Middle frontal gyrus (tissue), 1 donor: ENCODE data around the gene CNTN3.

ENCODE experiments used
- DNase-seq: peaks from one replicate; pipeline ENCODE4 v3.0.0-alpha.2; 2015; ENCODE audit warnings: low spot score; ENCODE audit errors: extremely low spot score

The CNTN3 gene

DNA sequence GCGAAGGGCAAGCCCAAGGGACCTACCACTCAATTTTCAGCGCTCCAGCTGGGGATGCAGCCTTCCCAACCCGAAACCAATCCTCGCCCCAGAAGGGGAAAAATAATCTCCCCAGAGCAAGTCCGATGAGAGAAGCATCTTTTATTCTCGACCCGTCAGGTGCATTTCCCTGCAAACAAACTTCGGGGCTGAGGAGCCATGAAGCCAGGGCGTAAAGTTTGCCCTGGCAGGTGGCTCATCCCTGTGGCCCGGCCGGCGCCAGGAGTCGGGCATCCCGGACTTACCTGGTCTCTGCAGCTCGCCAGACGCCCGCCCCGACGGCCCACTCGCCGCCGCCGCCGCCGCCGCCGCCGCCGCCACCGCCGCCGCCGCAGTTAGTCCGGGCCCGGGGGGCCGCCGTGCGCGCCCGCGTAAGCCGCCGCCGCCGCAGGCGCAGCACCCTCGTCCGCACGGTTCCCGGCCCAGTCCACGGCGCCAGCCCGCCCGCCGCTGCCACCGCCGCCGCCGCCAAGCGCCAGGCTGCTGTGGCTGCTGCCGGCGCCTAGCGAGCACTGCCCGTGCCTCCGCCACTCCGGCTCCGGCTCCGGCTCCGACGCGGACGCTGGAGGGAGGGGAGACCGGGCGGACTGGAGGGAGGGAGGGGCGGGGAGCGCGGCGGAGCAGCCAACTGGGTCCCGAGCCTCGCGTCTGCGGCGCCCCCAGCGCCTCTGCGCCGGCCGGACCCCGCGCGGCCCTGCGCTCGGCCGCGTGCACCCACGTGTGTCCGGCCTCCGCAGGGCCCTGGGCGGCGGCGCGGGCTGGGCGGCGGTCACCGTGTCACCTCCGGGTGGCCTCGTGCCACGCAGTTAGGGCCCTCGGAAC is at the start of gene CNTN3:
TSS of gene CNTN3 (minus strand) at position 553 of the 861 bp plus-strand sequence. CDS start 93,547 bp downstream, outside the sequence.
- no peak for DNase-seq

DNA sequence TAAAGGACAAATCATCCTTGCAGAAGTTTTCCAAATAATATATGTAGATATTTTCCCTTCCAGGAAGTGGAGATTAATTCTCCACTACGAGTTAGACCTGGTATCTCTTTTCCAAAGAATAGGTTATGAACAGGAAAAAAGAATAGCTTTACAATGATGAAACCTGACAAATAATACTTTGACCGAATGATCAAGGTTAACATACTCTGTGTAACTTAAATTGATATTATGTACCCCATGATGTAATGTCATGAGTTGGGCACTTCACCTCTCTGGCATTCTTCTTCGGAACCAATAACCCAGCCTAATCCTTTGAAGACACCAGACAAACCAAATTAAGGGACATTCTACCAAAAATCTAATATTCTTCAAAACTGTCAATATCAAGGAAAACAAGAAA is 48.7 kb upstream of the CNTN3 start:
- no peak for DNase-seq

DNA sequence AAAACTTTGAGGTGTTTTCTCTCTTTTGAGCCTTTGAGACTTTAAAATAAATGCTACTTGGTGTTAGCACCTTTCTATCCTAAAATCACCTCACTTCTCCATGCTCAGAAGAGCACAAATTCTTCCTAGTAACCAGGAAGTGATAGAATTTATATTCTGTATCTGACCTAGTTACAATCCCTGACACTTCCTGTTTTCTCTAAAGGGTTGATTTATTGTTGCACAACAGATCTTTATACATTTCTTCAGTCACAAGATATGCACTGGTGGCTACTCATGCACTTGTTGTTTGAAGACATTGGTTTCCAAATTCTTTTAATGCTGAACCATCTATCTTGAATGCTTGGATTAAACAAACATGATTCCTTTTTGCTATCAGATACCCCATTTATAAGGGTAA is 47.2 kb upstream of the CNTN3 start:
- DNase-seq: no peak

DNA sequence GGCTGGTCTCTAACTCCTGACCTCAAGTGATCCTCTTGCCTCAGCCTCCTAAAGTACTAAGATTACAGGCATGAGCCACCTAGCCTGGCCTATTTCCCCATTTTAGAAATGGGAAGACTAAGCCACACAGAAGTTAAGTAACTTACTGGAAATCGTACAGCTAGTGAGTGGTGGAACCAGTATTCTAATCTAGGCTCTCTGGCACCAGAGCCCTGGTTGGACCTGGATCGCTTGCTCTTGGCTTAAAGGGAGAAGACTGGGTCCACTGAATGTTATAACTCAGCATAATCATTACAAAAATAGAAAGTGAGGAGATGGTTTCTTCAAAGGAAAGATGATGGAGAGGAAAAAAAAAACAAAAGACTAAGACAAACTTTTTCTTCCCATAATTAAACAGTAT is 37.4 kb upstream of the CNTN3 start:
- no peak for DNase-seq

DNA sequence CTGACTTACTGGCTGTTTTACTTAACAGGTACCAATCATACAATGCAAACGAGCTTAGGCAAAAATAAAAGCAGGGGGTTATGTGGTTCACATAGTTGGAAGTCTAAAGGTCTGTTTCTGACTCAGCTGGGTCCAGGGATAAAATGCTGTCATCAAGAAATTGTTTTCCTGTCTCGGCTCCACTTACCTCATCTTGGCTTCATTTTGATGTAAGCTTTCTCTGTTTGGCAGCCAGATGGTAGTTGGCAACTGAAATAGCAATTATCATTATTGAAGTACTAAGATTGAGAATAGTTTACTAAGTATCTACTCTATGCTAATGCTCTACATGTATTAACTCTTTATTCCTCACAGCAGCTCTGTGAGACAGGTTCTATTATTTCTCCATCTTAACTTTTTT is 36.8 kb upstream of the CNTN3 start:
- DNase-seq: no peak

GRCh38 chr3:74648107-74648506 is 33.6 kb upstream of the CNTN3 start:
- no peak for DNase-seq

DNA sequence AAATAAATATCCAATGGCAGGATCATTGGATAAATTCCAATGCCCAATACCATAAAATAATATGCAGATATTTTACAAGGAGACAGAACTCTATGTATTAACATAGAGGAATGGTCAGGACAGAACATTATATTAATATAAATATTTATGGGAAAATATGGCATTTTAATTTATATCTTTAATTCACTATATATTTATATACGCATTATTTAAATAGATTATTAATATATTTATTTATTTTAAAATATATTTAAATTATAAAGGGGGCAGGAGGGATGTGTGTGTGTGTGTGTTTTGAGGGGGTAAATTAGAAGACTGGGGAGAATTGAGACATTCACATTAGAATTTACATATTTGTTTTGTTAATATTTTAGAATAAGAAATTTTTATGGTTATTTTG is 31.6 kb upstream of the CNTN3 start:
- DNase-seq: no peak

DNA sequence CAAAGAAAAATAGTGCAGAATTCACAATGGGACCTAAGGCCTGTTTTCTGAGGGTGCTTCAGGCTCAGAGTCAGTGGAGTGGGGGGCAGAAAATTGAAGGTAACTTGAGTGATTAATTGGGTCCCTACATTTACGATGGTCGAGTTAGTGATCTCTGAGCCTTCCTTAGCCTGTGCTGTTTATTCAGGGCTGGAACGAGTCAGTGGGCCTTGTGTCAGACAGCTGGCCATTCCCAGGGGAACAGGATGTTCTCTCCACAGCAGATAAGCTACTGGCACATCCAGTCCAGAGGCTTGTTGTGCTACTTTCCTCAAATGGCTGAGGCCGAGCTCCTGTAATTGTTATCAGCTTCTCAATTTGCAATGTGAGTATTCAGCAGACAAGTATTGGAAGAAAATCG is 29.2 kb upstream of the CNTN3 start:
- no peak for DNase-seq

- DNase-seq: no peak
These were observed 28.4 kb upstream of the CNTN3 start for GRCh38 chr3:74642876-74643275.

DNA sequence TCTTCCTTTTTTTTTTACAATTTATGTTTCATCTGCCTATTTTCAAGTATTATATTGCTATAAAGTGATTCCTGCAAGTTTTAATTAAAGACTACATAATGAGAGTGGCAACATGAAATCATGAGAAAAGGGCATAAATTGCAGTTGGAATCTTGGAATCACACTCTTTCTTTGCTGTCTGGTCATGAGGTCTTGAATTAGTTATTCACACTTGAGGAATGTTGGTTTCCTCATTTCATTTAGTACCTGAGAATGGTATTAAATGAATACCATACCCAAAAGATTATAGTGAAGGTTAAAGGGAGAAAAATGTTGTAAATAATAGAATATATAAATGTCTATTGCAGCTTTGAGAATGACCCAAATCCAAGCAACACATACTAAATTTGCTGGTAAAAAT is 25.8 kb upstream of the CNTN3 start:
- no peak for DNase-seq

- no peak for DNase-seq
These were observed 25.2 kb upstream of the CNTN3 start for GRCh38 chr3:74639681-74640080.

GRCh38 chr3:74636981-74637380 is 22.5 kb upstream of the CNTN3 start:
- no peak for DNase-seq

- DNase-seq: no peak
These were observed 18.6 kb upstream of the CNTN3 start for GRCh38 chr3:74633021-74633420.

DNA sequence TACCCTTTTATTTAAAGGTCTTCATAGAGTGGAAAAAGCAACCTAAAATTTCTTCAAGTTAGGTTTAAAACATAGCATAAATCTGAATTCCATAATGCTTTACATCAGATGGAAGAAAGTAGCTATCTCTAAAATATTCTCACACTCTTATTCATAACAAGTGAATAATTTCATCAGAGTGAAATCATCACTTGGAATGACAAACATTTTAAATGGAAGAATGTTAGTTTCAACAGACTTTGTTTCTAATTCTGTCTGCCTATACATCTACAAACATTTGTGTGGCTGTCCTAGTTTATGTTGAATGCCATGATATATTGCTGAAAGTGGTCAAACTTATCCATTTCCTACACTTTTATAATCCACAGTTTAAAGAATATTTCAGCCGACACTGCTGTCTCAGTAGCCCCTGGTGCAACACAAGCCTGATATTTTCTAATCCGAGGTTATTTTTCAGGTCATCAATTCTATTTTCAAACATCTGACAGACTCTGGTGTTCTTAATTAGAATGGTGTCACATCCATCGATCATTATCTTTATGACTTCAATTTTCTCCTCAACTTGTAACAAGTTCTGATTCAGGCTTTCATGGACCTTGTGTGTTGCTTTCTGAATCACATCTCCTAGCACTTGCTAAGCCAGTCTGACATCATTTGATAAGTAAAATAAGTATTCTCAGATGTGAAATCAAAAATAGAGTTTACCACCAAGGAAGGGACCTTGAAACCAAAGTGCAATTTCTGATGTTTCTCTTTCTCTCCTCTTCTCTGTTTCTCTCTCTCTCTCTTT is 17.1 kb upstream of the CNTN3 start:
- no peak for DNase-seq

- no peak for DNase-seq
These were observed 16.1 kb upstream of the CNTN3 start for GRCh38 chr3:74630602-74631001.

DNA sequence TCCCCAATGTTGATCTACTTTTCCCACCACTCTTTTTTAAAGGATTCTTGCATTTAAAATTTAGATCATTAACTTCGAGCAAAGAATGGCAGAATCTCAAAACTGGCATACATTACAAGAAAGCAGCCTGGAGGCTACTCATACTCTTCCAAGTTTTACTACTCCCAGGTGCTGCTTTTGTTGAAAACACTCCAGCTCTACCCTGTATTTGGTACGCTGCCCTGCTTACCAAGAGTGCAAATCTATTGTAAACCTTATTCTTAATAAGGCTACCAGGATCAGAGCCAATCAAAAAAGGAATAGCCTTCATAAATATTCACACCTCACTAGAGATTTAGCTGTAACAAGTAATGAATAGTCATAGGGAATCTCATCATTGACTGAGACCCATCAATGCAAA is 11.6 kb upstream of the CNTN3 start:
- DNase-seq: no peak

GRCh38 chr3:74624301-74624700 is 9.8 kb upstream of the CNTN3 start:
- no peak for DNase-seq

DNA sequence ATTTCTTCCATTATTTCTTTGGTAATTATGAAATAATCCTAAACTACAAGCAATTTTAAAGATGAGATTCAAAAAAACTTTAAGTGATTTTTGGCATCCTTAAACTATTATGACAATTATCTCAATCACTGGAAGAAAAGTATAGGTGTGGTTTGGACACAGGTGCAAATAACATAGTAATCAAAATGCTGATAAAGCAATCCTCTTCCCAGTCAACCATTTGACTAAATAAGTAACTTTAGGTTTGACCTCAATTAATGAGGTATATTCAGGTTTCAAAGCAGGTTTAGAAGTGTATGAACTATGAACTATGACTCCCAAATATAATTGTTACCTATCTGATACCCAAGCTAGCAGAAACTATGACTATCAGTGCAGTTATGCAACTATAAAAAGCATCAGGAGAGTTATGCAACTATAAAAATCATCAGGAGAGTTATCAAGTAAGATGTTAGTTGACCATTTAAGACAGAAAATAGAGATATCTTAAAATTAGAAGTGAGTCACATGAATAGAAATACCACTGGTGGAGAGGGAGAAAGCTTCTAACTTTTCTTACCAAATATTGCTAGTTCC is 8.9 kb upstream of the CNTN3 start:
- DNase-seq: no peak

DNA sequence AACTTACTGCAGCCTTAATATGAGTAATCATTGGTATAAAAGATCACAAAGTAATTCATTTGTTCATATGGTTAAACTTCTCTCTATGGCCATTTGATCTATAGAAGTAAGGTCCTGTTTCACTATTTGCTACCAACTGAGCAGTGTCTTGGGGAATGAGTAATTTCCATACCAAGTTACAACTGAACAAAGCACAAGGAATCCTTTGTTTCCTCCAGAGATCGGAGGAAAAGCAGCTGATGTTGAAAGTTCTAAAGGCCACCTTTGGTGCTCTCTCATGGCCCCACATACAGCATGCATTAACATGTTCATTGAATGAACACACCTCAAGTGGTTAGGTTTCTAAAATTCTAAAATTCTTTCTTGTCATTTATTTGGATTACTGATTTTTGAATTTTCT is 7.1 kb upstream of the CNTN3 start:
- no peak for DNase-seq

- no peak for DNase-seq
These were observed 3.3 kb upstream of the CNTN3 start for GRCh38 chr3:74617776-74618175.

DNA sequence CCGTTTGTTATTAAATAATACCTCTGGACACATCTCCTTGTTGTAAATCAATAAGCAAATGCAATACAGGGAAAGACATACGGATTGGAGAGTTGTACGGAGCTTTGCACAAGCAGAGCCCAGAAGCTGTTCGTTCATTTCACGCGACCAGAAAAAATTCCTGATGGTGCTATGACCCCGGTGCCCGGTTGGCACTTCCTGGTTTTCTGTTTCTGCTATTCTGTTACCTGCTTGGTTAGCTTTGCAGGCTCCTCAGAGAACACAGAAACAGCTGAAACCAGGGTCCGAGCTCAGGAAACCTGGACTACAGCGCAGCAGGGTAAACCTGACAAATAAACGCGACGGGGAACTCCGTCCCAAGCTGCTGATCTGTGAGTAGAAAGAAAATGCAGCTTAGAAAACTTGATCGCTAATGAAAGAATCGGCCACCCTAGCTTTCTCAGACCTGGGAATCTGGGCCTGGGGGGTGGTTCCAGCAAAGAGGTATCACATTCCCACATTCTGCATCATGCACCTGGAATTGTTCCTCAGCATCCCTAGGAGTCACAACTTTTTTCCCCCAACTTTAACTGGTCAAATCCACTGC is 845 bp downstream of the CNTN3 start:
- no peak for DNase-seq

DNA sequence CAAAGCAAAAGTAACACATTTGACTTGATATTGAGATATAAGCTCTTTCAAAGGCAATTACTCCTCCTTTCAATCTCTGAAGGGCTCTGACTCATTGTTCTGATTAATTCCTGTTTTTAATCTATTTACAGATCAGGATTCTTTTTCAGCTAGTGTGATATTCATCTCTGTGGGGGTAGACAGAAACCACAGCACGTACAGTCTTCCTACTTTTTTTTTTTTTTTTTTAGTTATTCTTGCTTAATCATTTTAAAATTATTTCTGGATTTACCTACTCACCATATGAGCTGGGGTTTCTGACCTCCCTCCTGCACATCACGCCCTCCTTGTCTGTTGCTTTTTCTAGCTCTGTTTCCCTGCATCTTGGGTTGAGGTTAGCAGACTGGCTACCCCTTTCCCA is 1.4 kb downstream of the CNTN3 start:
- DNase-seq: no peak
